Karpas-422 (cell line): Measurements from ENCODE around the gene RAB27B. TPM values are rescaled to one million over a fixed set of nuclear protein-coding genes. Genes with fewer than 3 reads are reported as not detected.

ENCODE experiments used
- DNase-seq: peaks from one replicate; pipeline ENCODE4 v3.0.0-alpha.2; 2015
- H2AFZ ChIP-seq: fragments of 200-600 bp; sonication (generic); 2 replicates; pipeline ENCODE4 v1.6.1; 2014; ENCODE audit warnings: antibody characterized with exemption, low read length, mixed read lengths
- H3K27ac ChIP-seq: fragments of 200-600 bp; sonication (generic); 2 replicates; pipeline ENCODE4 v1.5.1; 2014; ENCODE audit warnings: mild to moderate bottlenecking, low read length, moderate library complexity
- H3K27me3 ChIP-seq: fragments of 200-600 bp; sonication (generic); 2 replicates; pipeline ENCODE4 v1.6.1; 2014; ENCODE audit warnings: low read length, mixed read lengths
- H3K36me3 ChIP-seq: fragments of 200-600 bp; sonication (generic); 2 replicates; pipeline ENCODE4 v1.6.1; 2014; ENCODE audit warnings: low read length, mixed read lengths; ENCODE audit not compliant: insufficient read depth
- H3K4me1 ChIP-seq: fragments of 200-600 bp; sonication (generic); 2 replicates; pipeline ENCODE4 v1.6.1; 2014; ENCODE audit warnings: mild to moderate bottlenecking, low read length, mixed read lengths
- H3K4me2 ChIP-seq: fragments of 200-600 bp; sonication (generic); 2 replicates; pipeline ENCODE4 v1.6.1; 2014; ENCODE audit warnings: low read length, low read depth, mild to moderate bottlenecking; ENCODE audit not compliant: poor library complexity, severe bottlenecking
- H3K4me3 ChIP-seq: fragments of 200-600 bp; sonication (generic); 2 replicates; pipeline ENCODE4 v1.5.1; 2014; ENCODE audit warnings: mild to moderate bottlenecking, antibody characterized with exemption, low read length, mixed read lengths
- H3K79me2 ChIP-seq: fragments of 200-600 bp; sonication (generic); 2 replicates; pipeline ENCODE4 v1.6.1; 2014; ENCODE audit warnings: mild to moderate bottlenecking, low read length, mixed read lengths
- H3K9ac ChIP-seq: fragments of 200-600 bp; sonication (generic); 2 replicates; pipeline ENCODE4 v1.6.0; 2014; ENCODE audit warnings: low read length
- H3K9me2 ChIP-seq: fragments of 200-600 bp; sonication (generic), shearing (Covaris generic); replicated peaks from 2 replicates; pipeline ENCODE4 v1.6.0; 2014; ENCODE audit warnings: mild to moderate bottlenecking, low read length, moderate library complexity; ENCODE audit not compliant: insufficient read depth
- H3K9me3 ChIP-seq: fragments of 300-700, 200-600 bp; sonication (generic); 2 replicates; pipeline ENCODE4 v1.6.1; 2014; ENCODE audit warnings: low read length, mixed read lengths
- H4K20me1 ChIP-seq: fragments of 200-600 bp; sonication (generic); 2 replicates; pipeline ENCODE4 v1.6.1; 2014; ENCODE audit warnings: mild to moderate bottlenecking, antibody characterized with exemption, low read length, low read depth; ENCODE audit not compliant: insufficient read depth
- total RNA-seq: library from RNA; depleted of rRNA; stranded (reverse); fragments of >200 nt; shearing (Covaris generic); gene quantifications from 2 replicates; pipeline ENCODE4 v1.2.3, GENCODE V29; 2014; ENCODE audit warnings: low replicate concordance

RAB27B gene
- total RNA-seq, 1 experiment from 2014 or later = 0.11 TPM

GRCh38 chr18:54857499-54857898, 29.2 kb downstream of the RAB27B start:
- H3K4me2 ChIP-seq = no peak overlapping the region
- H2AFZ ChIP-seq = no peak overlapping the region
- DNase-seq = no peak
- no peaks in the 10 kb centered on the region for H3K4me1 ChIP-seq
- H4K20me1 ChIP-seq = no peaks in the 10 kb centered on the region
- no peaks in the 10 kb centered on the region for H3K27me3 ChIP-seq
- H3K79me2 ChIP-seq = no peaks in the 10 kb centered on the region
- no peak overlapping the region for H3K4me3 ChIP-seq
- no peaks in the 10 kb centered on the region for H3K36me3 ChIP-seq
- H3K9ac ChIP-seq = no peak overlapping the region
- H3K9me2 ChIP-seq = no peaks in the 10 kb centered on the region
- H3K9me3 ChIP-seq = no peaks in the 10 kb centered on the region
- H3K27ac ChIP-seq = no peak overlapping the region

- DNase-seq = no peak
- no peak overlapping the region for H2AFZ ChIP-seq
- H3K27ac ChIP-seq = no peak overlapping the region
- no peaks in the 10 kb centered on the region for H3K79me2 ChIP-seq
- H3K36me3 ChIP-seq = no peaks in the 10 kb centered on the region
- H3K27me3 ChIP-seq = no peaks in the 10 kb centered on the region
- no peak overlapping the region for H3K9ac ChIP-seq
- no peaks in the 10 kb centered on the region for H4K20me1 ChIP-seq
- no peak overlapping the region for H3K4me2 ChIP-seq
- no peaks in the 10 kb centered on the region for H3K4me1 ChIP-seq
- H3K9me3 ChIP-seq = no peaks in the 10 kb centered on the region
- H3K9me2 ChIP-seq = no peaks in the 10 kb centered on the region
- H3K4me3 ChIP-seq = no peak overlapping the region
Measured at GRCh38 chr18:54859667-54860421, 31.6 kb downstream of the RAB27B start.

- Histone ChIP-seq H3K4me2 (no peak overlapping the region), H3K4me3 (no peak overlapping the region), H2AFZ (no peak overlapping the region), H3K36me3 (no peaks in the 10 kb centered on the region), H3K79me2 (no peaks in the 10 kb centered on the region), H4K20me1 (no peaks in the 10 kb centered on the region), H3K9me2 (no peaks in the 10 kb centered on the region), H3K9me3 (no peaks in the 10 kb centered on the region), H3K27me3 (no peaks in the 10 kb centered on the region), H3K4me1 (no peaks in the 10 kb centered on the region), H3K27ac (no peak overlapping the region), H3K9ac (no peak overlapping the region)
- DNase-seq = peak; percentile 43
Measured at GRCh38 chr18:54860941-54861340, 32.7 kb downstream of the RAB27B start.

GRCh38 chr18:54867131-54867530, 38.9 kb downstream of the RAB27B start:
- no peak overlapping the region for H2AFZ ChIP-seq

GRCh38 chr18:54871231-54871630, 43.0 kb downstream of the RAB27B start:
- H2AFZ ChIP-seq = no peak overlapping the region
- H3K9ac ChIP-seq = no peak overlapping the region
- no peak overlapping the region for H3K4me3 ChIP-seq
- no peaks in the 10 kb centered on the region for H3K9me3 ChIP-seq
- H3K9me2 ChIP-seq = no peaks in the 10 kb centered on the region
- H3K79me2 ChIP-seq = no peaks in the 10 kb centered on the region
- H3K27me3 ChIP-seq = no peaks in the 10 kb centered on the region
- H3K27ac ChIP-seq = no peak overlapping the region
- no peak overlapping the region for H3K4me2 ChIP-seq
- H4K20me1 ChIP-seq = no peaks in the 10 kb centered on the region
- no peaks in the 10 kb centered on the region for H3K36me3 ChIP-seq
- DNase-seq = no peak
- H3K4me1 ChIP-seq = no peaks in the 10 kb centered on the region

More at GRCh38 chr18:54867131-54867530, 38.9 kb downstream of the RAB27B start:
- H3K9me3 ChIP-seq = no peaks in the 10 kb centered on the region
- H3K27ac ChIP-seq = no peak overlapping the region
- no peaks in the 10 kb centered on the region for H3K4me1 ChIP-seq
- H3K4me2 ChIP-seq = no peak overlapping the region
- no peaks in the 10 kb centered on the region for H3K79me2 ChIP-seq
- no peak overlapping the region for H3K9ac ChIP-seq
- H3K9me2 ChIP-seq = no peaks in the 10 kb centered on the region
- H3K4me3 ChIP-seq = no peak overlapping the region
- no peaks in the 10 kb centered on the region for H3K36me3 ChIP-seq
- DNase-seq = no peak
- no peaks in the 10 kb centered on the region for H3K27me3 ChIP-seq
- no peaks in the 10 kb centered on the region for H4K20me1 ChIP-seq

GRCh38 chr18:54872681-54873080, 44.4 kb downstream of the RAB27B start:
- no peaks in the 10 kb centered on the region for H3K27me3 ChIP-seq
- H3K79me2 ChIP-seq = no peaks in the 10 kb centered on the region
- H3K4me1 ChIP-seq = no peaks in the 10 kb centered on the region
- no peak for DNase-seq
- H3K9me3 ChIP-seq = no peaks in the 10 kb centered on the region
- no peaks in the 10 kb centered on the region for H3K9me2 ChIP-seq
- no peaks in the 10 kb centered on the region for H3K36me3 ChIP-seq
- no peak overlapping the region for H2AFZ ChIP-seq
- no peak overlapping the region for H3K4me2 ChIP-seq
- H4K20me1 ChIP-seq = no peaks in the 10 kb centered on the region
- H3K27ac ChIP-seq = no peak overlapping the region
- H3K4me3 ChIP-seq = no peak overlapping the region
- H3K9ac ChIP-seq = no peak overlapping the region

GRCh38 chr18:54873884-54874255, 45.6 kb downstream of the RAB27B start:
- Histone ChIP-seq H2AFZ (no peak overlapping the region), H3K9me3 (no peaks in the 10 kb centered on the region), H3K27me3 (no peaks in the 10 kb centered on the region), H3K4me2 (no peak overlapping the region), H3K4me1 (no peaks in the 10 kb centered on the region), H3K27ac (no peak overlapping the region), H4K20me1 (no peaks in the 10 kb centered on the region), H3K4me3 (no peak overlapping the region), H3K36me3 (no peaks in the 10 kb centered on the region), H3K9ac (no peak overlapping the region), H3K9me2 (no peaks in the 10 kb centered on the region), H3K79me2 (no peaks in the 10 kb centered on the region)
- no peak for DNase-seq

GRCh38 chr18:54875063-54875462, 46.8 kb downstream of the RAB27B start:
- Histone ChIP-seq H3K36me3 (no peaks in the 10 kb centered on the region), H4K20me1 (no peaks in the 10 kb centered on the region), H3K27ac (no peak overlapping the region), H3K79me2 (no peaks in the 10 kb centered on the region), H3K9me2 (no peaks in the 10 kb centered on the region), H3K4me2 (no peak overlapping the region), H3K4me3 (no peak overlapping the region), H3K9me3 (no peaks in the 10 kb centered on the region), H3K27me3 (no peaks in the 10 kb centered on the region), H3K9ac (no peak overlapping the region), H3K4me1 (no peaks in the 10 kb centered on the region), H2AFZ (no peak overlapping the region)
- DNase-seq = no peak
